Prostate gland (tissue), 2 donors: ENCODE results near the gene PIP5K1C.

Experiments
- CTCF ChIP-seq, 4 experiments: fragments of 200-600 bp in 2 of 4; fragments of 450-650 bp in 2 of 4; sonication (generic) in 2 of 4; IDR thresholded peaks; 1 replicate in 3 of 4; 2 replicates in 1 of 4; pipeline ENCODE4 v1.5.1; 2016 to 2019; ENCODE audit warnings: antibody characterized with exemption in 4 of 4, mild to moderate bottlenecking in 2 of 4, moderate library complexity in 2 of 4
- POLR2A ChIP-seq: fragments of 450-650 bp; IDR thresholded peaks from one replicate; pipeline ENCODE4 v1.6.1; 2016; ENCODE audit warnings: antibody characterized with exemption, mild to moderate bottlenecking
- POLR2AphosphoS5 ChIP-seq: sonication (generic); formaldehyde crosslinking; IDR thresholded peaks from one replicate; pipeline ENCODE4 v1.6.1; 2017; ENCODE audit warnings: antibody characterized with exemption

GRCh38 chr19:3691372-3691716 lies 8.9 kb downstream of the PIP5K1C start:
- TF ChIP-seq POLR2AphosphoS5 = no peak
- TF ChIP-seq CTCF (IDR thresholded peaks at IDR 0.05) = no peak
- no peak for TF ChIP-seq POLR2A
